SH-SY5Y (cell line): Measurements from ENCODE around the gene VENTX.

Experiments
- GATA2 ChIP-seq: IDR thresholded peaks from 2 replicates; pipeline ENCODE4 v1.6.1; 2011; ENCODE audit warnings: mild to moderate bottlenecking, low read depth, low read length
- GATA3 ChIP-seq: IDR thresholded peaks from 2 replicates; pipeline ENCODE4 v1.6.1; 2011; ENCODE audit warnings: low read depth, mild to moderate bottlenecking, low read length, moderate library complexity

DNA sequence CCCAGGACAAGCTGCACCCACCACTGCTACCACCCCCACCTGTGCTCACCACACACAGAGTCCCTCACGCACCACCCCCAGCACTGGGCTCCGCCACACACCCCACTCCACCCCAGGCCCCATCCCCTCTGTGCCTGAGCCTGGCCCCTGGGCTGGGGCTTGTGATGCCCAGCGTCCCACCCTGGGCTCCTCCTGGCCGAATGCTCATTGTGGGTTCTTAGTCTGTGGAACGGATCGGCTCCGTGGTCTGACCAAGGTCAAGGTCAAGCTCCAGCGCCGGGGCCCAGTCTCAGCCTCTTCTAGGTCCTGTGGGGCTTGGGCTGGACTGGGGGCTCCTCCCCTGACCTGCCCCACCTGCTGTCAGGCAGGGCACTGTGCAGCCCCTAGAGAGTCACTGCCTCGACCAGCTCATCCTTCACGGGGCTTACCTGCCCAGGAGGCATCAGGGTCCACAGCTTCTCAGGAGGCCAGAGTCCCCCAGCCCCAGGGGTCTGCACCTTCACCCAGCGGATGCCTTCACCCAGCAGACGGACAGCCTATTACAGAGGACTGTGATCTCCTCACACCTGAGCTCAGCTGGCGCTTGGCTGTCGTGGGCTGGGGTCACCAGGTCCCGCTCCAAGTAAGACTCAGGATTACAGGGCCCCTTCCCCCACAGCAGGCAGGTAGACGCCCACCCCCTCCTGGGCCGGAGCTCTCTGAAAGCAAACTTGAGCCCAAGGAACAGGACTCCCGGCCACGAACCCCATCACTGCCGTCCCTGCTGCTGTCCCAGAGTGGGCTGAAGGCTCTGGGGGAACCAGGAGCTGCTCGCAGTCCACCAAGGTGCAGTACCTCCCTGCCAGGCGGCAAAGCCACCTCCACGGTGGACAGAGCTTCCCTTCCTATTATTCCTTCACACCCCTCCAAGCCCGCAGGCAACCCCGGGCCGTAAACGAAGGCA lies 22.9 kb upstream of the VENTX start:
- TF ChIP-seq GATA2 = no peak
- no peak for TF ChIP-seq GATA3
